ENCODE data around the gene KCNH2. TPM values are rescaled to one million over a fixed set of nuclear protein-coding genes. Genes with fewer than 3 reads are reported as not detected.

KCNH2 gene
- total and polyA plus RNA-seq, 12 donors, result 50.2 to 126 (median 78.4) TPM

DNA sequence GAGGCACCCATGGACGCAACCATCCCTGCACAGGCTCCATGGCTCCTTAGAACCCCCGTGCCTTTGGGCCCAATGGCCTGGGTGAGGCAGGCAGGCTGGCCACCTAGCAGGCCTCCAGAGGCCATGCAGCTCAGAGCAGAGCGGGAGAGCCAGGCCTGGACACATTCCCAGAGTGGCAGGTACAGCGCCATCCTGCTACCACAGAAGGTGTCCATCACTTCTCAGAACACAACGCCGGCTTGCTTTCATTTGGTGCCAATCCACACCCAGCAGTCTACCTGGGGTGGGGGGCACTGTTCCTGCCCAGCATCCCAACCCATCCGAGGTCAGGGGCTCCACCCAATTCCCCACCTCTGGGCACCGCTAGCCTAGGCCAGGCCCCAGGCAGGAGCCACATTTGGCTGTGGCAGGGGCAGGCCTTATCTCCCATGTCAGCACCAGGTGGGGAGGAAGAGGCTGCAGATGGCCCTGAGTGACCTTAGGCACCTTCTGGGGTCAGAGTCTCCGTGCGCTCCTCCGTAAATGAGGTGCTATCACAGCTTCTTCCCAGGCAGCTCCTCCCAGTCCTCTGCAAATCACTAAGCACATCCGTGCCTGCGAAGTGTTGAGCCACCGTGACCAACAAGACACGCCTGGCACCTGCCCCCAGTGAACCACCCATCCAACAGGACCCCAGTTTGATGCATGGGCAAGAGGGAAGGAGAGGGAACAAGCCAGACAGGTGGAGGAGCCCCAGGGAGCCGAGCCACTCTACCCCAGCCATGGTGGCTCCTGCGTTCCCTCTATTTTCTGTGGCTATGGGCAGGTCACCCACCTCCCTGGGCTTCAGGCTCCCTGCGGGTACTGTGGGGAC, 14.2 kb downstream of the KCNH2 start:
- intact Hi-C loops (cut with DNase I), result loop anchor here in 6 of 10 donors (1.0 to 10.0 kb wide), 7 partner anchors 22 to 151 kb away; no protein-coding TSS in a partner anchor
- peak in 1 of 2 donors; percentile 22 for DNase-seq
- no peaks in the 10 kb centered on the region for H3K9me3 ChIP-seq
- H3K4me3 ChIP-seq, result no peak overlapping the region
- TF ChIP-seq, protein P1, sequence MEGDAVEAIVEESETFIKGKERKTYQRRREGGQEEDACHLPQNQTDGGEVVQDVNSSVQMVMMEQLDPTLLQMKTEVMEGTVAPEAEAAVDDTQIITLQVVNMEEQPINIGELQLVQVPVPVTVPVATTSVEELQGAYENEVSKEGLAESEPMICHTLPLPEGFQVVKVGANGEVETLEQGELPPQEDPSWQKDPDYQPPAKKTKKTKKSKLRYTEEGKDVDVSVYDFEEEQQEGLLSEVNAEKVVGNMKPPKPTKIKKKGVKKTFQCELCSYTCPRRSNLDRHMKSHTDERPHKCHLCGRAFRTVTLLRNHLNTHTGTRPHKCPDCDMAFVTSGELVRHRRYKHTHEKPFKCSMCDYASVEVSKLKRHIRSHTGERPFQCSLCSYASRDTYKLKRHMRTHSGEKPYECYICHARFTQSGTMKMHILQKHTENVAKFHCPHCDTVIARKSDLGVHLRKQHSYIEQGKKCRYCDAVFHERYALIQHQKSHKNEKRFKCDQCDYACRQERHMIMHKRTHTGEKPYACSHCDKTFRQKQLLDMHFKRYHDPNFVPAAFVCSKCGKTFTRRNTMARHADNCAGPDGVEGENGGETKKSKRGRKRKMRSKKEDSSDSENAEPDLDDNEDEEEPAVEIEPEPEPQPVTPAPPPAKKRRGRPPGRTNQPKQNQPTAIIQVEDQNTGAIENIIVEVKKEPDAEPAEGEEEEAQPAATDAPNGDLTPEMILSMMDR (IDR thresholded peaks at IDR 0.05), result no peak
- H3K27me3 ChIP-seq, result peaks cover 0 to 48% (median 18%) of the 10 kb centered on the region in 7 donors
- peak in 5 of 8 donors; percentile 13 to 39 (median 15) for ATAC-seq
- WGBS, 2 donors, result 50 to 66% methylated on average over 18 of the region's 18 CpGs
- H3K4me1 ChIP-seq, result peaks cover 11 to 98% (median 54%) of the 10 kb centered on the region in 9 donors
- H3K36me3 ChIP-seq, result no peaks in the 10 kb centered on the region
- H3K27ac ChIP-seq, result peak overlapping the region; percentile 57 to 93 (median 88)

DNA sequence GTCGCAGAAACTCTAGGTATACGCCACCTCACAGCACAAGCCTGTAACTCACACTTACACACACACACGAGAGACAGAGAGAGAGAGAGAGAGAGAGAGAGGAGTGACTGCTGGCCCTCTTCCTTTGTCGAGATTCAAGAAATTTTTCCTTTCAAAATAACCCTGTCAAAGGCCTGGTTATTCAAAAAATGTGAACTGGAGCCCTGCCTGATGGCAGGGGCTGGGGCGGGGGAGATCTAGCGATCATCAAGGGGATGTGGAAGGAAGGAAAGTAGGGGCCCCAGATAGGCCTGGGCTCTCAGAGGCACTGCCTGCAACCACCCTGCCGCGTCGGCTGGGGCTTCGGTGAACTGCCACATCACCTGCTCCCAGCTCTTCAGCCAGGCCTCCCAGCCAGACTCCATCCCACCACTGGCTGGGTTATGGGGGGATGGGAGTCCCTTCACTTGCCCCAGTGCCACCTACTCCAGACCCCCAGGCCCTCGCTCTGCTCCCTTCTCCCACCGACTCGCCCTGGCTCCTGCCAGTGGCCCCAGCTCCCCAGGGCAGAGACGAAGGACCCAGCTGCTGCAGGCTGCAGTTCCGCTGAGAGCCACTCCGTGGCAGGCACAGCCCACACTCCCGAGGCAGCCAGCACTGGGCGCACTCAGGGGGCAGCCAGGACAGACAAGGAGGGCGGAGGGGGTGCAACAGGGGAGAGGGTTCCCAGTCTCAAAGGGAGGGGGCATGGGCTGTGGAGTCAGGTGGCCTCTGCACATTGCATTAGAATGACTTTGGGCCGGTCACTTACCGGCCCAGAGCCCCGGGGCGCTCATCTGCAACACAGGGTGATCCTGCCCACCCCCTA, 15.3 kb downstream of the KCNH2 start:
- peak; percentile 69 to 70 for DNase-seq
- intact Hi-C loops (cut with DNase I), result loop anchor here in 5 of 10 donors (1.0 to 10.0 kb wide), 7 partner anchors 24 to 152 kb away; no protein-coding TSS in a partner anchor
- no peaks in the 10 kb centered on the region for H3K9me3 ChIP-seq
- H3K27me3 ChIP-seq, result peaks cover 0 to 53% (median 21%) of the 10 kb centered on the region in 7 donors
- ATAC-seq, result peak; percentile 43 to 72 (median 54)
- H3K4me3 ChIP-seq, result no peak overlapping the region
- peaks cover 12 to 94% (median 50%) of the 10 kb centered on the region in 9 donors for H3K4me1 ChIP-seq
- TF ChIP-seq, protein P1 (IDR thresholded peaks at IDR 0.05), result peak; percentile 67 to 92 (median 88)
- WGBS, 2 donors, result 28 to 33% methylated on average over 23 of the region's 23 CpGs
- H3K27ac ChIP-seq, result peak overlapping the region; percentile 57 to 93 (median 88)
- H3K36me3 ChIP-seq, result peaks cover 0 to under 1% (median 0%) of the 10 kb centered on the region in 9 donors

DNA sequence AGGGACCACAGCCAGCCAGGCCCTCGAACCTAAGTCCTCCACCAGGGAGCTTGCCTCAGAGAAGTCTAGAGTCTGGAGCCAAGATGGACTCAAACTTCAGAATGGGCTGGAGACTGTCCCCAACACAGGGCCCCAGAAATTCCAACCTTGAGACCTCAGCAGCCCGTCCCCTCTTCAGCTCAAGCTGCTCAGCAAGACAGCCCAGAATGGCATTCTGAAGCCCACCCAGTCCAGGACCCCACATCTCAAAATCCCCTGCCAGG, 15.9 kb downstream of the KCNH2 start:
- TF ChIP-seq, protein P1 (IDR thresholded peaks at IDR 0.05), result no peak
- Histone ChIP-seq H3K9me3 (no peaks in the 10 kb centered on the region), H3K36me3 (peaks cover 0 to 5% (median 0%) of the 10 kb centered on the region in 9 donors), H3K27ac (peak overlapping the region in 8 of 10 donors; percentile 52 to 93 (median 88)), H3K27me3 (peaks cover 0 to 59% (median 26%) of the 10 kb centered on the region in 7 donors), H3K4me1 (peaks cover 14 to 94% (median 52%) of the 10 kb centered on the region in 9 donors), H3K4me3 (no peak overlapping the region)
- no peak for DNase-seq
- ATAC-seq, result no peak
- 41 to 51% methylated on average over 2 of the region's 2 CpGs for WGBS, 2 donors
- intact Hi-C loops (cut with DNase I), result loop anchor here in 5 of 10 donors (2.0 to 10.0 kb wide), 6 partner anchors 25 to 153 kb away; no protein-coding TSS in a partner anchor
